Measurements from ENCODE around the gene SLC6A6. TPM values are rescaled to one million over a fixed set of nuclear protein-coding genes. Genes with fewer than 3 reads are reported as not detected.

Gene SLC6A6
- polyA plus RNA-seq, 1 donor (not counting 4 experiments of a cell fraction or from before 2014, with no cell fraction given), result 8.3 TPM

DNA sequence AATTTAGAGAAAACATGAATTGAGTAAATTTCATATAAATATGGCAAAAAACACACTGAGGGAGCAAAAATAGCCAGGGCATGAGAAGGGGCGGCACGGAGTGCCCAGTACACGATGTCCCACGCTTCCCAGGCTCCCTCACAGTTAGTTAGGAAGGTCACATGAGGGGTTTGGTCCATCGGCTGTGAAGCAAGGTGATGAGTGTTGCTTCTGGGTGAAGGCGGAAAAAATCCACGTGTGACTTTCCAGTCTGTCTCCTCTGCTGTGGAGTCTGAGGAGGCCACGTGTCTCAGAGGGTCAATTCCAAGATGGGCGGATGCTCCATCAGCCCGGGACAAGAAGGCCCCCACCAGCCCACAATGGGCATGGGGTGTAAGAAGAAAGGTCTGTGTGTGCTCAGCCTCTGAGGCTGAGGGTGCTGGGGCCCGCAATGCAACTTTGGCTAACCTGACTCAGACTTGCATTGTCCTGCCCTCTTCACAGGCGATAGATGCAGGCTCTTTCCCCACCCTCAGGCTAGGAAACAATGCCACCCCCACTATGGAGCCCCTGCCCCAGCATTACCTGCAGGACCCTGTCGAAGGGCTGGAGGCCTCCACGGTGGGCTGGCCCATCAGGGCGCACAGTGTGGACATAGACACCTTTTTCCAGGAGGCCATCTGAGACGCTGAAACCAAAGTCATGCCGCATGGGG, 92.0 kb downstream of the SLC6A6 start:
- DNase-seq (ENCODE audit: low read depth, low spot score), result no peak
- no peak for TF ChIP-seq EZH2 (IDR thresholded peaks at IDR 0.05; ENCODE audit: low read length)
- TF ChIP-seq, protein P1, sequence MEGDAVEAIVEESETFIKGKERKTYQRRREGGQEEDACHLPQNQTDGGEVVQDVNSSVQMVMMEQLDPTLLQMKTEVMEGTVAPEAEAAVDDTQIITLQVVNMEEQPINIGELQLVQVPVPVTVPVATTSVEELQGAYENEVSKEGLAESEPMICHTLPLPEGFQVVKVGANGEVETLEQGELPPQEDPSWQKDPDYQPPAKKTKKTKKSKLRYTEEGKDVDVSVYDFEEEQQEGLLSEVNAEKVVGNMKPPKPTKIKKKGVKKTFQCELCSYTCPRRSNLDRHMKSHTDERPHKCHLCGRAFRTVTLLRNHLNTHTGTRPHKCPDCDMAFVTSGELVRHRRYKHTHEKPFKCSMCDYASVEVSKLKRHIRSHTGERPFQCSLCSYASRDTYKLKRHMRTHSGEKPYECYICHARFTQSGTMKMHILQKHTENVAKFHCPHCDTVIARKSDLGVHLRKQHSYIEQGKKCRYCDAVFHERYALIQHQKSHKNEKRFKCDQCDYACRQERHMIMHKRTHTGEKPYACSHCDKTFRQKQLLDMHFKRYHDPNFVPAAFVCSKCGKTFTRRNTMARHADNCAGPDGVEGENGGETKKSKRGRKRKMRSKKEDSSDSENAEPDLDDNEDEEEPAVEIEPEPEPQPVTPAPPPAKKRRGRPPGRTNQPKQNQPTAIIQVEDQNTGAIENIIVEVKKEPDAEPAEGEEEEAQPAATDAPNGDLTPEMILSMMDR (optimal IDR thresholded peaks at IDR 0.05 in 1 of 3, IDR thresholded peaks at IDR 0.05 in 1 of 3, conservative IDR thresholded peaks at IDR 0.05 in 1 of 3; ENCODE audit: extremely low read depth in 1 of 3, insufficient read depth in 2 of 3, low read length in 3 of 3), result no peak
- FAIRE-seq, result no peak

DNA sequence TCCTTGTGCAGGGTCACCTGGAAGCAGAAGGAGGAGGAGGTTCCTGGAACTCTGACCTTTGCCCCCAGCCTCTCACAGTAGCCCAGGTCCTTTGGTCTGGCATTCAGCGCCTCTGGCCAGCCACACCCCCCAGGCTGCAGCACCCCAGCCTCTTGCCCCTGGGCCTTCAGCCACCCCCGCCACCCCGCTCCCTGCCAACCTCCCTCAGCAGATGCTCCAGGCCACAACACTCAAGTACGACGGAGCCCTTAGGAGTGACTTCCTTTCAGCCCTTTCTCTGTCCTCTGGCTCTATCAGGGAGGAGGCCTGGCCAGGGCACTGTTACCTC, 92.5 kb downstream of the SLC6A6 start:
- Histone ChIP-seq H2AFZ (ENCODE audit: control insufficient read depth, low read length) (no peak overlapping the region), H3K79me2 (ENCODE audit: control insufficient read depth, insufficient read depth, low read length) (no peaks in the 10 kb centered on the region), H3K9me3 (ENCODE audit: control insufficient read depth, low read depth, low read length) (no peaks in the 10 kb centered on the region), H3K4me3 (ENCODE audit: control insufficient read depth in 2 of 3, extremely low read depth in 1 of 3, insufficient read depth in 2 of 3, low read depth in 1 of 3, low read length in 3 of 3) (no peak overlapping the region), H3K27me3 (ENCODE audit: control insufficient read depth, extremely low read depth, insufficient read depth, low read length) (no peaks in the 10 kb centered on the region), H3K4me2 (ENCODE audit: control insufficient read depth, extremely low read depth, insufficient read depth, low read depth, low read length) (no peak overlapping the region), H3K4me1 (ENCODE audit: control insufficient read depth, extremely low read depth, insufficient read depth, low read length) (peaks cover 14% of the 10 kb centered on the region), H3K9ac (ENCODE audit: control insufficient read depth, extremely low read depth, insufficient read depth, low read length) (no peak overlapping the region), H3K9me1 (ENCODE audit: control insufficient read depth, extremely low read depth, insufficient read depth, low read length) (peaks cover 2% of the 10 kb centered on the region), H4K20me1 (ENCODE audit: control insufficient read depth, extremely low read depth, insufficient read depth, low read length) (no peaks in the 10 kb centered on the region), H3K27ac (ENCODE audit: control insufficient read depth, insufficient read depth, low read length) (no peak overlapping the region), H3K36me3 (ENCODE audit: control insufficient read depth in 2 of 2, extremely low read depth in 1 of 2, insufficient read depth in 2 of 2, low read length in 2 of 2) (no peaks in the 10 kb centered on the region)
- no peak for DNase-seq (ENCODE audit: low read depth, low spot score)
- FAIRE-seq, result no peak
- dilution Hi-C loops (cut with MboI; ENCODE audit: extremely low pct_ligation_motif_present, low sequenced_read_pairs), result no loop called here
- TF ChIP-seq EZH2 (IDR thresholded peaks at IDR 0.05; ENCODE audit: low read length), result no peak
- TF ChIP-seq, protein P1 (optimal IDR thresholded peaks at IDR 0.05 in 1 of 3, IDR thresholded peaks at IDR 0.05 in 1 of 3, conservative IDR thresholded peaks at IDR 0.05 in 1 of 3; ENCODE audit: extremely low read depth in 1 of 3, insufficient read depth in 2 of 3, low read length in 3 of 3), result no peak

More for the DNA sequence above, 92.0 kb downstream of the SLC6A6 start:
- H3K4me3 ChIP-seq (ENCODE audit: control insufficient read depth in 2 of 3, extremely low read depth in 1 of 3, insufficient read depth in 2 of 3, low read depth in 1 of 3, low read length in 3 of 3), result no peak overlapping the region
- no peak overlapping the region for H3K27ac ChIP-seq (ENCODE audit: control insufficient read depth, insufficient read depth, low read length)
- H3K9ac ChIP-seq (ENCODE audit: control insufficient read depth, extremely low read depth, insufficient read depth, low read length), result no peak overlapping the region
- H3K9me1 ChIP-seq (ENCODE audit: control insufficient read depth, extremely low read depth, insufficient read depth, low read length), result peaks cover 2% of the 10 kb centered on the region
- H3K79me2 ChIP-seq (ENCODE audit: control insufficient read depth, insufficient read depth, low read length), result no peaks in the 10 kb centered on the region
- H3K27me3 ChIP-seq (ENCODE audit: control insufficient read depth, extremely low read depth, insufficient read depth, low read length), result no peaks in the 10 kb centered on the region
- H3K4me2 ChIP-seq (ENCODE audit: control insufficient read depth, extremely low read depth, insufficient read depth, low read depth, low read length), result no peak overlapping the region
- dilution Hi-C loops (cut with MboI; ENCODE audit: extremely low pct_ligation_motif_present, low sequenced_read_pairs), result no loop called here
- no peaks in the 10 kb centered on the region for H3K9me3 ChIP-seq (ENCODE audit: control insufficient read depth, low read depth, low read length)
- H3K36me3 ChIP-seq (ENCODE audit: control insufficient read depth in 2 of 2, extremely low read depth in 1 of 2, insufficient read depth in 2 of 2, low read length in 2 of 2), result no peaks in the 10 kb centered on the region
- H3K4me1 ChIP-seq (ENCODE audit: control insufficient read depth, extremely low read depth, insufficient read depth, low read length), result peaks cover 14% of the 10 kb centered on the region
- H2AFZ ChIP-seq (ENCODE audit: control insufficient read depth, low read length), result no peak overlapping the region
- no peaks in the 10 kb centered on the region for H4K20me1 ChIP-seq (ENCODE audit: control insufficient read depth, extremely low read depth, insufficient read depth, low read length)
